ENCODE data around the gene SMG6.
A peak's percentile ranks its signal among the peaks of the same experiment; 100 is the strongest.
"Not testable (repeated sequence)": the region's sequence is repeated elsewhere in the genome, so short reads cannot be mapped to it uniquely, and the experiment has no call there.

Gene SMG6

DNA sequence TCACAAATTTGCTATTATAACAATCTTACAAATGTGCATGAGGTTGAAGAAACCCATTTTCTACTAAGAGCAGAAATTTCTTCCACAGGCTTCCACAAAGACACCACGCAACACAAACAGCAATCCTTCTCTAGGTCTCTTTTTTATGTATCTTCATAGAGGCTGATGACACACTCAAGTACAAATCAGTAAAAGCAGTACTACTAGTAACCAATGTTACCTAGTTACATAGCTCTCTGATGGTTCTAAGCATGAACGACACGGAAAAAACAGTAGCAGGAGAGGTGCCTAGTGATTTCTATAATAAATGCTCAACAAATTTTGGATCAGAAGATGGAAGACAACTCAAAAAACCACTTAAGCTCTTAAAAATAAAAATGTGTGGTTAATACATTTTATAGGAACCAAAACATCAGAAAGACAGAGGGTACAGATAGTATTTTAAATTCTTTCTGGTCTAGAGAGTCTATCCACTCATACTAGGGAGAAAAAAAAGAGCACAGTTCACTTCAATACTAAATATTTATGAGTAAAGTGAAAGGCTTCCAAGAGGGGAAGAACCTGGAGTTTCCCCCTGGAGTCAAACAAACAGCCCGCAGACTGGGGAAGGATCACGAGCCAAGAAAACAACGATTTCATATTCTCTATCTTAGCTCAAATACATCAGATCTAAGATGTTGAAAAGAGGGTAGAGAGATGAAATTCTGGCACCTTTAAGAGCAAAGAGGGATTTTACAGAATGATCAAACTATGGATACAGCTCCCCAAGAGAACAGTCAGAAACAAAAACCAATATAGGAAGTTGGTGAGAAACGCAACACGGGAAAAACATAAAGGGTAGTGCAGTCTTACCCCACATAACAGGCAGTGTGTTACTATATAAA lies 40.2 kb downstream of the SMG6 start:
- DNase-seq (ENCODE audit: low spot score): no peak

DNA sequence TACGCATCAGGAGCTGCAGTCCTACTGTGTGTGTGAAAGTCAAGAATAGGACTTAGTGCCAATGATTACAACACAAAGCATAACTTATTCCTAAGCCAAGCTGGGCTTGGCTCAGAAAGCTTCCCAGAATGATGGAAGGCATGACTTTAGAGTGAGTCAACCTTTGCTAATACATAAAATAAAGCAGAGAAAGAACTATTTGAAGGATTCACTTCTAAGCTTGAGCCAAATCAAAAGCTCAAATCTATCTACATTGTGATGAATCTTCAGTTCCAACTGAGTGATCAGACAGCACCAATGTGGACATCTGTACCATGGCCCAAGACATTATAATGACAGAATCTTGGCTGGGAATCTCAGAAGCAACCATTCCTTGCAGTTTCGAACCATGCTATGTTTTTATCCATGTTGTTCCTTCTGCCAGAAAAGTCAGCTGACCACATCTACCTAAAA lies 41.4 kb downstream of the SMG6 start:
- no peak for DNase-seq (ENCODE audit: low spot score)

DNA sequence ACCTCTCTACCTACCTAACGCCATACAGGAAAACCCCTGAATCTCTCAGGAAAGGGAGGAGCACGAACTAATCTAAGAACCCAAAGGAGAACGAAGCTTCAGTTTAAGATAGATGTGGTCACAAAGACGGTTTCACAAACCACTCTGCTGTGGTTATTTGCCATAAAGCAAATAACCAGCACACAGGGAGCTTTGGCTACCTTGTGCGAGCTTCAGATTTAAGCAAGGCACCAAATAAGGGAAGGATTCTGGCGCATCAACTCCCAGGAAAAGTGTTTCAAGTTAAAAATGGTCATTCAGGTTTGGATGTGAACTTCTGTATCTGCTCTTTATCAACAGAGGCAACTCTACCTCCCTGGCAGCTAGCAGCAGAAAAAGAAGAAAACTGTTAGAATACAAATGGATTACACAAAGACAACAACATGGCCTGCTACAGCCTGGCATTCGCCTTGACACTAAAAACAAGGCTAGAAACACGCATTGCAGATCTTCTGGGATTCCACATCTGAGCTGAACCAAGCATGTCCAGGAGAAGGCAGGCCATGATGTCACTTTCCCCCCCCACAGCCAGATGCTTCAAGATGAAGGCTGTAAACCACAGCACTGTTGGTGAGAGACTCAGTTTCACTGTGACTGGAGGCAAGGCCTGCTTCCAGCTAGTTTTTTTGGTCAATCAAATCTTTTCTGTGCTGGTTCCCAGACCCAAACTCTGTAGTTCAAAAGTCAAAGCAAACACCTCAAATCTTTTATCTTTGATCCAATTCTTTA lies 43.6 kb downstream of the SMG6 start:
- DNase-seq (ENCODE audit: low spot score): no peak

DNA sequence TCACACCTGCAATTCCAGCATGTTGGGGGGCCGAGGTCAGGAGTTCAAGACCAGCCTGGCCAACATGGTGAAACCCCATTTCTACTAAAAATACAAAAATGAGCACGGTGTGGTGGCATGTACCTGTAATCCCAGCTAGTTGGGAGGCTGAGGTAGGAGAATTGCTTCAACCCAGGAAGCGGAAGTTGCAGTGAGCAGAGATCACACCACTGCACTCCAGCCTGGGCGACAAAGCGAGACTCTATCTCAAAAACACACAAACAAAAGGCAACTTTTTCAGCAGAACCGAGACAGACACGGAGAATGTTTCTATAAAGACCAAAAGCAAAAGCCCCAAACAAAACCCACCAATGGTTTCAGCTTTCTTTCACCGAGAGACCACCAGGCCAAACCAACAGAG lies 44.8 kb downstream of the SMG6 start:
- DNase-seq (ENCODE audit: low spot score): not testable (repeated sequence)

DNA sequence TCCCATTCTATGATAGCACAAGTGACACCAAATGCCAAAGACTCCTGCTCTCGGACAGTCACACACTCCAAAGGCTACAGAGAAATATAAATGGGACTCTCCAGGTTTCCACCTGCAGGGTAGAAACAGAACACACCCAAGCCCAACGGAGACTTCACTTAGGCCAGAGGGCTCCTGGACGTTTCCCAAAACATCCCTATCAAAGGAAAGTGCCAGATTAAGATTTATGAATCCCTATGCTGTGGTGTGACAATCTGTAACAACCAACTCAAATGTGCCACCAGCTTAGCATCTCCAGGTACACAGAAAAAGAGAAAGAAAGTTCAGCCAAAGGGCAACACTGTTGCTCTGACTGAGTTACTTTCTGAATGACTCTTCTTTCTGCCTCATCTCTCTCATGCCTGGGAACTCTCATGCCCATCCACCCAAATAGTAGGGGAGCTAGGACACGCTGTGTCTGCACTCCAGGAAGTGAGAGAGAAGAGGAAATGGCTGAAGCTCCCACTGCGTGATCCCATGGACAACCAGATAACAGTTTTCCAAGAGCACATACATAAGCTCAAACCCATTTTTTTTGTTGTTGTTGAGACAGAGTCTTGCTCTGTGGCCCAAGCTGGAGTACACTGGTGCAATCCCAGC lies 49.7 kb downstream of the SMG6 start:
- no peak for DNase-seq (ENCODE audit: low spot score)

DNA sequence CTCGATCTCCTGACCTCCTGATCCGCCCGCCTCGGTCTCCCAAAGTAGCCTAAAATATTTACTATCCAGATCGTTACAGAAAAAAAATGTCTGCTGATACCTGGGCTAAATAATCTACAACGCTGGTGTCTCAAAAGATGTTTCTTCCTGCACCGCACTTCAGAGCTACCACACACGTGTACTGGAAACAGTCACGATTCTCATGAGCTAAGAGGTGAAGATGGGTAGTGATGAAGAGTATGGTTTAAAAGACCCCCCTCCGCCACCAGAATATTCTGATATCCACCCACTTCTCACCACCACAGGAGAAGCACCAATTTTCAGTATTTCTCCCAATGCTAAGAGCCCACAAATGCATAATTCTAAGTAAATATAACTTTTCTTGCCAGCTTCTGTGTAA lies 50.2 kb downstream of the SMG6 start:
- no peak for DNase-seq (ENCODE audit: low spot score)

DNA sequence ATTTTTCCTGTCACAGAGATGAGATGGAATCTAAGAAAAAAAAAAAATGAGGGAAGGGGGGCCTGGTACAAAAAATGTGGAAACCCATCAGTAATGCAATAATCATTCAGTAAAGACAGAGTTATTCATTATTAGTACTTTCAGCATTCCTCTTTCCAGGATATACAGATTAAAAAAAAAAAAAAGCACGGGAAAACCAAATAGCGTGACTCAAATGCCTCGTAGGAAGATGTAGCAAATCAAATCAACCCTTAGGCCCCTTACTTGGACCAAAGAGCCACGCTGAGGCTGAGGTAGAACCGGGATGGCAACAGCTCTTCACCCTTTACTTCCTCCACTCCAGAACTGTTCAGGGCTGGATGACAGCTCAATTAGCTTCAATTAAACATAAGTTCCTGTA lies 52.5 kb downstream of the SMG6 start:
- DNase-seq (ENCODE audit: low spot score): no peak

DNA sequence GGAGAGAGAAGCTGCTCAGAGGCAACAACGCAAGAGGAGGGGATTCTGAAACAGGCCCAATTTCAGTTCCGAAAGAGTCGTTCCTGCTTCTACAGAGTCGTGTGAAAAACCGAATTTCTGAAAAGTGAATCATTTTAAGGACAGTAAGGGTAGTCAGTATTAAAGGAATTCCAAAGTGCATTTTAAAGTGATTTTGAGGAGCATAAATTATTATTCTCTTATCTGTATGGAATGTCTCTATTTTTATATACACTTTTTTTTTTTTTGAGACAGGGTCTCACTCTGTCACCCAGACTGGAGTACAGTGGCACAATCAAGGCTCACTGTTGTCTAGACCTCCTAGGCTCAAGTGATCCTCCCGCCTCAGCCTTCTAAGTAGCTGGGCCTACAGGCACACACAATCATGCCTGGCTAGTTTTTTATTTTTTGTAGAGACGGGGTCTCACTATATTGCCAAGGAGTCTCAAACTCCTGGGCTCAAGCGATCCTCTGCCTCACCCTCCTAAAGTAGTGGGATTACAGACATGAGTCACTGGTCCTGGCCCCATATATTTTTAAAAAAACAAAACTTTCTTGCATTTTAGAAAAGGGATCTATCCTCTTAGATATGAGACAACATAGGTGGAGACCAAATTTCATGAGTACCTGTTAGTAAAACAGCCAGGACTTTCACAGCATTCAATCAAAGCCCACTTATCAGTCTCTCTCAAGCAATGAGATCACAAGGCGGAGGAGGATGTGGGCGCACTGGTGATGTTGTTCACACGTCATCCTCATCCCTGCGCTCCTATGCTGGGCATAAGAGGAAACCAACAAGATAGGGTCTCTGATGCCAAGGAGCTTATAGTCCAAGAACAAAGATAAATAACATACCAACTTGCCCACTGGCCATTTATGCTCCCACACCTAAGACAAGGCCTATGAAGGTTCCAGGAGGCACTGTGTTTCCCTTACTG lies 53.2 kb downstream of the SMG6 start:
- DNase-seq (ENCODE audit: low spot score): no peak

DNA sequence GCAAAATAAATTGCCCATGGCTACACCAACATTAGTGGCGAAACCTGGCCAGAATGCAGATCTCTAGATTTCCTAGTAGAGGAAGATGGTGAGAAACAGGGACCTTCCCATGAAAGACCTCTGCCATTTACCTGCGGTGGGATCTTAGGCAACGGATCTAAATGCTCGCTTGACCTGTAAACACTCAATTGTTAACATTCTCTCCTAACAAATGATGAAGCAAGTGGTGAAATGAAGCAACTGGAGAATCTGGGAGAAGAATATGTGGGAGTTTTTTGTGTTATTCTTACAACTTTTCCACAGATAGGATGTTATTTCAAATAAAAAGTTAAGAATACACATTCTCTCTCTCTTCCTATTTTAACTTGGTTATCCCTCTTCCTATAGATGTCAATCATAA lies 56.6 kb downstream of the SMG6 start:
- DNase-seq (ENCODE audit: low spot score): no peak

DNA sequence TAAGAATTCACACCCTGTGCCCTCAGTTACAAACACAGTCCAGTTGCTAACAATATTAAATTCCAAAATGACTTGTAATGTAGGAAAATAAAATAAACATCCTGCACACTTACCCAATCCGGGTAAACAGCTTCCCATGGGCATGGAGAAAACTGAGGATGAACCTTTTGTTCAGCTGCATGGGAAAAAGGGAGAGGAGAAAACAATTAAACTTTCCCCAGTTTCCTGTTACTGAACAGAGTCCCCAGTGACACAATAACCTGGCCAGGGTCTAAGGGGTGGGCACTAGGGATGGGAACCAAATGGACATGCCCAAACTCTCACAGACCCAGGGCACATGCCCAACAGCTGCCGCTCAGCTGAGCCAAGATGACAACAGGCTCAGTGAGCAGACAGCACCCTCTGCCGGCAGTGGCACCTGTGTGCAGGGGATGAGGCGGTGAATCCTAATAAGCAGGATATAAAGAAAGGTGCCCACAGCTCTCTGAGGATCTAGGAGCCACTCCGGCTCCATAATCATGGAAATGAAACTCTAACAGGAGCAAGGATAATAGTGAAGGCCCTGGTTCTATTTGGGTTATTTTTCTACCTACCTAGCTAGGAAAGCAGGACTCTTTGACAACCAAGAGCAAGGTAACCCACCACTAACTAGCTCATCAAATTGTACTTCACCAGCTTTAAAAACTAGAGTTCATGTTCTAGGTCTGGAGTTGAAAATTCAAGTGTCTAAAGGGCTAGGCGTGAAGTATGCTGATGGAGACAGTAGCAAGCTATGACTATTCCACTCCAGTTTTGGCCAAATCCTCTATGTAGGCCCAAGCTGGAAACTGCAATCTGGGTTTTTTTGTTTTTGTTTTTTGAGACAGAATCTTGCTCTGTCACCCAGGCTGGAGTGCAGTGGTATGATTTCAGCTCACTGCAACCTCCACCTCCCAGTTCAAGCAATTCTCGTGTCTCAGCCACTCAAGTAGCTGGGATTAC lies 58.8 kb downstream of the SMG6 start:
- peak; percentile 83 for DNase-seq (ENCODE audit: low spot score)

DNA sequence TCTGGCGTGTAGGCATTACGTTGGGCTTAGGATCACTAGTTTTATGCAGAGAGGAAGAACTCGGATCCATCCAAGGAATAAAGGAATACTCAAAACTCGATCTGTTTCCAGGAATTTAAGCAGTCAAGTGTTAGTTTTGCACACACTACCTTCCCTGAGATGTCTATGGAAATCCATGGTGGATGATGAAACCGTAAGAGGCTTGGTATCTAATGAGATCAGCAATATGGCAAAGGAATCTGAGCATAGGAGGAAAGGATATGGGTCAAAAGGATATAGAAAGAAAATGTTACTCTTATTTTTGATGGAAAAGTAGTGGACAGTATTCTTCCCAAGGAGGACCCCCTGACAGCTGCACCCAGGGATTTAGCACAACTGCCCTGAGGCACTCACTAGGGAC lies 59.6 kb downstream of the SMG6 start:
- DNase-seq (ENCODE audit: low spot score): no peak

DNA sequence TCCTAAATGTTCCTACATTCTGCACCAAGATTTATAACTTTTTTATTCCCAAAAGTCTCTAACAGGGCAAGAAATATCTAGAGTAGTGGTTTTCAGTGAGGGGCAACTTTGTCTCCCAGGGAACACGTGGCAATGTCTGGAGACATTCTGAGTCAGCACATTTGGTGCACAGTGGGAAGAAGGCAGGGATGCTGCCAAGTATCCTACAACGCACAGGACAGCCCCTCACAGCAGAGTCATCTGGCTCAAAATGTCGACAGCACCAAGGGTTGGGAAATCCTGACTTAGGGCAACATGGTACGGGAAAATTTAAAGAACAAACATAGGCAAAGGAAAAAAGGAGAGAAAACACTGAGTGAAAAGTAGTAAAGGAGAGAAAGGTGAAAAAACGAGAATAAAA lies 61.8 kb downstream of the SMG6 start:
- DNase-seq (ENCODE audit: low spot score): no peak

DNA sequence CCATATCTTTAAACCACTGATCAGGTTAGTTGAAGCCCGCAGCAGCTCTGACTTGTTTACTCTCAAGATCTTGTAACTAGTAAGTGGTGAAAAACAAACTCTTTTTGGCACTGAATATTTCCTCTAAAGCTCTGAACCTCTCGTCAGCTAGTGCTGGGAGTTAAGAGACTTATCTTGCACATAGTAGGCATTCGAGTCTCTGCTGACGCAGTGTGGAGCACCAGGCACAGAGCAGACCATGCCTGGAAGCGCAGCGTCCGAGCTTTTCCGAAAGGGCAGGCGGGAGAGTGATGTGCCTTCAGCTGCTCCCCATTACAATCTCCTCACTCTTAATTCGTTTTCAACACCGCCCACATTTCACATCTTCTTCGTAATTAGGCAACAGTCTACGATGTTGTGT lies 63.0 kb downstream of the SMG6 start:
- no peak for DNase-seq (ENCODE audit: low spot score)

DNA sequence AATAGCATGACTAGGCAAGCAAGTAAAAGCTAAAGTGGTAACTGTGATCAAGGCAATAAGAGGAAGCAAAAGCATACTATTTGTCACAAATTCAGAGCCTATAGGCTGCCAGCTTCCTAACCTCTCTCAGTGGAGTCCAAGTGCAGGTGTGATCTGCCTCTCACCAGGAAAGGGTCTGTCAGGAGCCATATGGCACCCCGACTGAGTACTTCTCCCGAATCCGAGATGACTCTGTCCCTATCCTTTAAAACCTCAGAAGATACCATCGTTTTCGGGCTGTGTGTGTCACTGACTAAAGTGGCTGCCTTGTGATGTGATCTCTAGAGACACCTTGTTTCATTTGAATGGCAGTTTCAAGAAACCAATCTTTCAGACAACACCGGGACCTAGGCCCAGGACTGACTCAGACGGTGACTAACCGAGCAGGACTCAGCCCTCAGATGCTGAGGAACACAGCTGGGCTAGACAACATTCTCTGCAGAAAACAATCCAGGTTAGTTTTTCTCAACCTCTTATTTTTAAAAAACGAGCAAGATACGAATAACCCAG lies 63.6 kb downstream of the SMG6 start:
- no peak for DNase-seq (ENCODE audit: low spot score)

DNA sequence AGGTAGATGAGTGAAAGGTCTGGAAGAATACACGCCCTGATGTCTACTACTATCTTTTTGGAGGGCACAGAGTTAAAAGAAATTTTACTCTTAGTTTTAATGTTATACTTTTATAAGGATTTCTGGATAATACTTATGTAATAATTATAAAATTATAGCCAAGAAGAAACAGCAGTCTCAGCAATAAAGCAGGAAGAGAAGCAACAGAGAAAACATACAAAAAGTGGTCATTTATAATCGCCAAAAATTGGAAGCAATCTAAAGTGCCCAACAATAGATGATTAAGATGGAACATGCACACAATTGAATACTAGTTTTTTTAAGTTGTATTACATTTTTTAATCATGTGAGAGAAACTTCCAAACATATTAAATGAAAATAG lies 64.4 kb downstream of the SMG6 start:
- no peak for DNase-seq (ENCODE audit: low spot score)

DNA sequence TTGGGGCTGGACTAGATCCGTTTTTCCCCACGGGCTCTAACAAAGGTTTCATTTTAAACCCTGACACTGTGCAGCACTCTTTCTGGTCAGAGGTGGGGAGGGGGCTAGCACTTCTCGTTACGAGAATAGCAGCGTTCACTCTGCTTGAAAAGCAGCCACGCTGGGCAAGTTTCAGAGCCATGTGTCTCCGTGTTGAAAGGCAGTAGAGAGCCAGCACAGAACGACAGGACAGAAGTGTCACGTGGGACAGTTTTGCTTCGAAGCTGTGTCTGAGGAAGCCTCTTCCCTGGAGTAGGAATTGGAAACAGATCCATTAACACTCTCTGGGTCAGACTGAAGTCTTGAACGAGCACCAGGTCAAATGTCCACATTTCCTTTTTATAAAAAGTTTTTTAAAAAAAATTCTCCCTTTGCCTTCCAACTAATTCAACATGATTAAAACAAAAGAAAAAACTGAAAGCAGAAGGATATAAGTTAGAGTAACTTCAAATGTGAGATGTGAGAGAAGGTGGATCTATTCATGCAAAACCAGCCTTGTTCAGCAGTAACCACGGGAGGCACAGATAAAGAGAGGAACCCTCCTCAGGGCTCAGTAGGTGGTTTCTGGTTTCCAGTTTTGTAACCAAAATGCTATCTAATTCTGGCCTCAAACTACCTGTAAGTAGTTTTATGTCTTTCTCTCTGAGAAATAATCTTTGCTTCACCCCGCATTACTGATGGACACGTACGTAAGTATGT lies 65.0 kb downstream of the SMG6 start:
- DNase-seq (ENCODE audit: low spot score): peak; percentile 72

DNA sequence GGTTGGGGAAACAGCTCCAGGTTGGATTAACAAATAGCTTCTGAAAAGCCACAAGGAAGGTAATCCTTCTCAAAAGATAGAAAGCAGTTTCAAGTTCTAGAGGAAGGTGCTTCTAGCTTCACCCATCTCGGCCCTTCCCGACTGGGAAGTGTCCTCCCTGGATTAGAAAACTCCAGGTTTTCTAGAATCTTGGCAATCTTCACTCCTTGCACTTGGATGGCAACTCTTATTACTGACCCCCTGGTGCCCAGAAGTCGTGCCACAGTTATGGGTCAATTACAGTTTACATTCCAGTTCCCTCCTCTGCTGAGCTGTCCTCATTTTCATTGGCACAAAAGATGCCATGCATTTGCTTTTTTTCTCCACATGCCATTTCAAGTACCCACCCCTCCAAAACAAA lies 65.6 kb downstream of the SMG6 start:
- DNase-seq (ENCODE audit: low spot score): no peak

DNA sequence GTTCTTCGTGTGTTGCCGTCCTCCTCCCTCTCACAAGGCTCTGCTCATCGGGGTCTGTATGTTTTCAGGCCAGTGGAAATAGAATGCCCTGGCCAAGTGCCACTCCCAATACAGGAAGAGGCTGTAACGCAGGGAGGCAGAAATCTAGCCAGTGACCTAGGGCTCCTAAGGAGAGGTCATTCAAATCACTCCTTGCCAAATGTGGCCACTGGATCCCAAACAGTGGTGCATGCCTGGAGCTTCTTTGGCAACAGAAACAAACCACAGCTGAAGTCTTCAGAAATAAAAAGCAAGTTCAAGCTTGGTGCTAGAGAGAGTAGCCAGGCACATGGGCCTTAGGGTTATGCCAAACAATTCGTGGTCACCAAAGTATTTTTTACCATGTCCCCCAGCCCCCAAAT lies 66.1 kb downstream of the SMG6 start:
- DNase-seq (ENCODE audit: low spot score): no peak

DNA sequence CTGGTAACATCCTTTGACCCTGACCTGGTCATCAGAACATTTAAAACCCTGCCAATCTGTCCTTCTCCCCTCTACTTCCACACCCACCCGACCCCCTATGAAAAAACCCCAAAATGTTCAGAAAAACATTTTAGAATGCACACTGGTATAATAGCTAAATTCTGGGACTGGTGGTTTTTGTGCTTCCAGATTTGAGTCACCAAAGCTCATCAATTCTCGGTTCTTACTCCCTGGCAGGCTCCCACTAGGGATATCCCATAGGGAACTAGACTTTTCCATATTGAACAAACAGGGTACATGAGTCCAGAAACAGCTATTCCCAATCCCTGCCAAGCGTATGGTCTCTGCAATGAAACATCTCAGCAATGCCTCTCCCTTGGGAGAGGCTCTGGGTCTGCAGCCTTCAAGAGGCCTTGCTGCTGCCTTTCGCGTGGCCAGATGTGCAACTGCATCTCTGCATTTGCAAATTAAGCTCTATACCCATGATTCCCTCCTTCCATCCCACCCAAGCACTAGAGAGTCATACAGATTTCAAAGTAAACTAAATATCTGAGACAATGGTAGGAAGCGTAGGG lies 67.7 kb downstream of the SMG6 start:
- no peak for DNase-seq (ENCODE audit: low spot score)

Data from pons (tissue), 1 donor.